ENCODE results near the gene GRIA3.

DNA sequence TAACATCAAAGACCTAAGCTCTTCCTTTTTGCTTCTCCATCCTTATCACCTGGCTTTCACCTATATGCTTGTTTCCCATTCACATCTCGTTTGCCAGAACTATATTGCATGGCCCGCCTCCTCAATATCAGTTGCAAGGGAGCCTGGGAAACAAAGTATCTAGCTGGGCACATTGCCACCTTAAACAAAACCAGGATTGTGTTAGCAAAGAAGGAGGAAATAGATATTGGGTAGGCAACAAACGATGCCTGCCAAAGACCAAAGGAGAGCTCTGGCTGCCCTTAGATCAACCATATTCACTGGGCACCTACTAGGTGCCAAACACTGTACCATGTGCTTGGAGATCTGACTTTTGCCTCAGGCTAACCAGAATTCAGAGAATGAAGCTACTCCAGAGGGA is 107.5 kb downstream of the GRIA3 start:
- TF ChIP-seq POLR2A (IDR thresholded peaks at IDR 0.05) = no peak
- TF ChIP-seq, protein P1, sequence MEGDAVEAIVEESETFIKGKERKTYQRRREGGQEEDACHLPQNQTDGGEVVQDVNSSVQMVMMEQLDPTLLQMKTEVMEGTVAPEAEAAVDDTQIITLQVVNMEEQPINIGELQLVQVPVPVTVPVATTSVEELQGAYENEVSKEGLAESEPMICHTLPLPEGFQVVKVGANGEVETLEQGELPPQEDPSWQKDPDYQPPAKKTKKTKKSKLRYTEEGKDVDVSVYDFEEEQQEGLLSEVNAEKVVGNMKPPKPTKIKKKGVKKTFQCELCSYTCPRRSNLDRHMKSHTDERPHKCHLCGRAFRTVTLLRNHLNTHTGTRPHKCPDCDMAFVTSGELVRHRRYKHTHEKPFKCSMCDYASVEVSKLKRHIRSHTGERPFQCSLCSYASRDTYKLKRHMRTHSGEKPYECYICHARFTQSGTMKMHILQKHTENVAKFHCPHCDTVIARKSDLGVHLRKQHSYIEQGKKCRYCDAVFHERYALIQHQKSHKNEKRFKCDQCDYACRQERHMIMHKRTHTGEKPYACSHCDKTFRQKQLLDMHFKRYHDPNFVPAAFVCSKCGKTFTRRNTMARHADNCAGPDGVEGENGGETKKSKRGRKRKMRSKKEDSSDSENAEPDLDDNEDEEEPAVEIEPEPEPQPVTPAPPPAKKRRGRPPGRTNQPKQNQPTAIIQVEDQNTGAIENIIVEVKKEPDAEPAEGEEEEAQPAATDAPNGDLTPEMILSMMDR (IDR thresholded peaks at IDR 0.05) = no peak

Data from uterus (tissue), 2 donors.